ENCODE data around the gene MECR.

The MECR gene

GRCh38 chr1:29177022-29177705, 53.6 kb downstream of the MECR start:
- no peak for TF ChIP-seq CTCF (IDR thresholded peaks at IDR 0.05; ENCODE audit: low read depth, low read length)
- no peak for DNase-seq (ENCODE audit: low read depth in 2 of 2)
- no peak overlapping the region for H3K4me3 ChIP-seq (replicated peaks in 1 of 2; ENCODE audit: low read depth in 2 of 2, low read length in 2 of 2)

- TF ChIP-seq CTCF (IDR thresholded peaks at IDR 0.05; ENCODE audit: low read depth, low read length) = no peak
- no peak overlapping the region for H3K4me3 ChIP-seq (replicated peaks in 1 of 2; ENCODE audit: low read depth in 2 of 2, low read length in 2 of 2)
- no peak for DNase-seq (ENCODE audit: low read depth in 2 of 2)
These were observed 54.2 kb downstream of the MECR start for GRCh38 chr1:29176576-29176975.

- no peak for TF ChIP-seq CTCF (IDR thresholded peaks at IDR 0.05; ENCODE audit: low read depth, low read length)
- DNase-seq (ENCODE audit: low read depth in 2 of 2) = no peak
- no peak overlapping the region for H3K4me3 ChIP-seq (replicated peaks in 1 of 2; ENCODE audit: low read depth in 2 of 2, low read length in 2 of 2)
These were observed 58.3 kb downstream of the MECR start for GRCh38 chr1:29172415-29172939.

GRCh38 chr1:29171521-29171920, 59.2 kb downstream of the MECR start:
- TF ChIP-seq CTCF (IDR thresholded peaks at IDR 0.05; ENCODE audit: low read depth, low read length) = no peak
- no peak for DNase-seq (ENCODE audit: low read depth in 2 of 2)
- no peak overlapping the region for H3K4me3 ChIP-seq (replicated peaks in 1 of 2; ENCODE audit: low read depth in 2 of 2, low read length in 2 of 2)

- TF ChIP-seq CTCF (IDR thresholded peaks at IDR 0.05; ENCODE audit: low read depth, low read length) = no peak
- no peak overlapping the region for H3K4me3 ChIP-seq (replicated peaks in 1 of 2; ENCODE audit: low read depth in 2 of 2, low read length in 2 of 2)
- peak; percentile 53 to 72 for DNase-seq (ENCODE audit: low read depth in 2 of 2)
These were observed 59.6 kb downstream of the MECR start for GRCh38 chr1:29171089-29171488.

- no peak overlapping the region for H3K4me3 ChIP-seq (replicated peaks in 1 of 2; ENCODE audit: low read depth in 2 of 2, low read length in 2 of 2)
- TF ChIP-seq CTCF (IDR thresholded peaks at IDR 0.05; ENCODE audit: low read depth, low read length) = no peak
- DNase-seq (ENCODE audit: low read depth in 2 of 2) = no peak
These were observed 60.8 kb downstream of the MECR start for GRCh38 chr1:29169976-29170375.

- DNase-seq (ENCODE audit: low read depth in 2 of 2) = no peak
- TF ChIP-seq CTCF (IDR thresholded peaks at IDR 0.05; ENCODE audit: low read depth, low read length) = no peak
- no peak overlapping the region for H3K4me3 ChIP-seq (replicated peaks in 1 of 2; ENCODE audit: low read depth in 2 of 2, low read length in 2 of 2)
These were observed 62.8 kb downstream of the MECR start for GRCh38 chr1:29167904-29168303.

All from cardiac fibroblast (primary cell).